OCI-LY7 (cell line): ENCODE results near the gene GREM1.

Experiments
- EZH2phosphoT487 ChIP-seq: fragments of 200-600 bp; sonication (generic); IDR thresholded peaks from 2 replicates; pipeline ENCODE4 v1.6.1; 2018; ENCODE audit warnings: low read depth, borderline replicate concordance, mild to moderate bottlenecking, mixed run types, antibody characterized with exemption, low read length, moderate library complexity, mixed read lengths
- TF ChIP-seq, protein P1 (sequence below): fragments of 200-600 bp; sonication (generic); conservative IDR thresholded peaks from 2 replicates; pipeline ENCODE4 v1.5.1; 2014; ENCODE audit warnings: mild to moderate bottlenecking, antibody characterized with exemption, low read length, moderate library complexity, mixed read lengths

DNA sequence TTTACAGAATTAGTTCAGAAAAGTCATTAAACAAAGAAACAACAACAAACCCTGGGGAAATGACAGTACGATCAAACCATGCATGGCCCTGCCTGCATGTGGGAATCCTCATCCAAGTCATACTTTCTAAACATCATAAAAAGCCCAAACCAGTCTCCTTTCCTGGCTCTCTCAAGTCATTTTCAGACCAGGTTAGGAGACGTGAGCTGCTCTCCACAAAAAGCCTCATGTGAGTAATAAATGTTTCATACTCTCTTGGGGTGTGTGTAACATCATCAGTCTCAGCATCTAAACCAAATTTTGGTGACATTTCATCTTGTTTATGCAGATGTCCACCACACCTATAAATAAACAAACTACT is 18.9 kb downstream of the GREM1 start:
- TF ChIP-seq, protein P1, sequence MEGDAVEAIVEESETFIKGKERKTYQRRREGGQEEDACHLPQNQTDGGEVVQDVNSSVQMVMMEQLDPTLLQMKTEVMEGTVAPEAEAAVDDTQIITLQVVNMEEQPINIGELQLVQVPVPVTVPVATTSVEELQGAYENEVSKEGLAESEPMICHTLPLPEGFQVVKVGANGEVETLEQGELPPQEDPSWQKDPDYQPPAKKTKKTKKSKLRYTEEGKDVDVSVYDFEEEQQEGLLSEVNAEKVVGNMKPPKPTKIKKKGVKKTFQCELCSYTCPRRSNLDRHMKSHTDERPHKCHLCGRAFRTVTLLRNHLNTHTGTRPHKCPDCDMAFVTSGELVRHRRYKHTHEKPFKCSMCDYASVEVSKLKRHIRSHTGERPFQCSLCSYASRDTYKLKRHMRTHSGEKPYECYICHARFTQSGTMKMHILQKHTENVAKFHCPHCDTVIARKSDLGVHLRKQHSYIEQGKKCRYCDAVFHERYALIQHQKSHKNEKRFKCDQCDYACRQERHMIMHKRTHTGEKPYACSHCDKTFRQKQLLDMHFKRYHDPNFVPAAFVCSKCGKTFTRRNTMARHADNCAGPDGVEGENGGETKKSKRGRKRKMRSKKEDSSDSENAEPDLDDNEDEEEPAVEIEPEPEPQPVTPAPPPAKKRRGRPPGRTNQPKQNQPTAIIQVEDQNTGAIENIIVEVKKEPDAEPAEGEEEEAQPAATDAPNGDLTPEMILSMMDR = no peak
- TF ChIP-seq EZH2phosphoT487 = no peak
